Renal cortex interstitium (tissue), 11 donors: ENCODE measurements around the gene COCH. TPM values are rescaled to one million over a fixed set of nuclear protein-coding genes. Genes with fewer than 3 reads are reported as not detected.
"Not testable (repeated sequence)": the region's sequence is repeated elsewhere in the genome, so short reads cannot be mapped to it uniquely, and the experiment has no call there.

Source experiments
- DNase-seq, 11 donors: peaks; one replicate each; pipeline ENCODE4 v3.0.0-alpha.2; 2013; ENCODE audit warnings: low read depth in 9 of 11, low spot score in 4 of 11; ENCODE audit errors: extremely low read depth in 1 of 11
- polyA plus RNA-seq, 3 donors: library from polyadenylated mRNA; unstranded; fragments of 120-200 nt; gene quantifications; one replicate each; pipeline ENCODE4 v1.2.1, GENCODE V29; 2013; ENCODE audit not compliant: insufficient read length in 3 of 3

COCH gene
- polyA plus RNA-seq, 3 donors, result 3.4 to 4.3 (median 4.3) TPM

DNA sequence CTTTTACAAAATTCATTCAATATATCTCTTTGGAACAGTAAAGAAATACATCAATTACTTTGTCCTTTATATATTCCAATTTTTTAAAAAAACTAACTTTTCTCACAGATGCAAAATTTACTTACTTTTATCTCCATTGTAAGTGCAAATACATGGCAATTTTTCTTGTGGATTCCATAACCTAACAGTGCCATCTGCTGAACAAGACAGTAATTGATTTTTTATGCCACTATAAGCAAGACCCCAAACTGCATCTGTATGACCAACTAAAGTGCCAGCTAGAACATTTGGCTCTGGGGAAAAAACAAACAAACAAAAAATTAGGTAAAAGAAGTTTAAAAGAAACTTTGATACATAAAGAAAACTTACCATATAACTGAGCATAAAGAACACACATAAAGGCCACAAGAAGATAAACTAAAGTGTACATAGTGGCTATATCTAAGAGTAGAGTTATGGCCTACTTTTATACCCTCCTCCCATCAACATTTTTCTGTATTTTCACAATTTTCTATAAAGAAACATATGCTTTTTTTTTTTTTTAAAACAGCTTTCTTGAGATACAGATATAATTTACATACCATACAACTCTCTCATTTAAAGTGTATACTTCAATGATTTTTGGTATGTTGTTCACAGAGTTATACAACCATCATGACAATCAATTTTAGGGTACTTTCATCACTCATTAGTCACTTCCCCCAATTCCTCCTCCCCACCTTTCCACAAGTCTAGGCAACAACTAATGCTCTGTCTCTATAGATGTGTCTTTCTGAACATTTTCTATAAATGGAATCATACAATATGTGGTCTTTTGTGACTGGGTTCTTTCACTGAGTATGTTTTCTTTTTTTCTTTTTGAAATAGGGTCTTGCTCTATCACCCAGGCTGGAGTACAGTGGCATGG lies 32.6 kb downstream of the COCH start:
- DNase-seq, result peak in 6 of 11 donors; percentile 3 to 16 (median 10)

- DNase-seq, result no peak
Measured at GRCh38 chr14:30907659-30908057, 33.3 kb downstream of the COCH start.

DNA sequence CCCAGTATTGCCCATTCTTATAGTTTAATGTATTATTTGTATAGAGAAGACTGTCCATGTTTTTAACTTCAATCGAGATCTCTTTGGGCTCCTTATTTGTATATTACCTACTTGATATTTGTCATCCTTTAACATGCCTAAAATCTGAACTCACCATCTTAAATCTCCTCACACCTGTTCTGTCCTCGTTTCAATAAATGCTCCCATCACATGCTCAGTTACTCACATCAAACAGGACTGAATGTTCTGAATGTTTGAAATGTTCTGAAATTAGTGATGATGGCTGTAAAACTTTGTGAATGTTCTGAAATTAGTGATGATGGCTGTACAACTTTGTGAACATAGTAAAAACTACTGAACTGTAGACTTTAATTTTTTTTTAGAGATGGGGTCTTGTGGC lies 34.5 kb downstream of the COCH start:
- no peak for DNase-seq

DNA sequence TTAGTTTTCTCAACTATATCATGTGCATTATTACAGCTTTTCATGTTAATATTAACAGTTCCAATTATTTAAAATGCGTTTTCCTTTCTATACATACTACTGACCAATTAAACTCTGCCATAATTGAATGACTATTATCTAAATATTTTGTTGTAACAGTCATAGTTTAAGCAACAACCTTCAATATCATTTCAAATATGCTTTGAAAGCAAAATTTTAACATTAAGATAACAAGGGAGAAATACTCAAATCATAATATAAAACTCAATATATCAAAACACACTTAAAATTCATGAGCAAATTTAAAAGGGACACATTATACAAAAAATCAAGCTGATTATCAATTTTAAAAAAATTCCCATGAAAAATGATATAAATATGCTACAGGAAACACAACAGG lies 40.5 kb downstream of the COCH start:
- DNase-seq, result no peak

- no peak for DNase-seq
Measured at GRCh38 chr14:30915596-30915995, 41.2 kb downstream of the COCH start.

GRCh38 chr14:30921305-30921704 lies 46.9 kb downstream of the COCH start:
- no peak for DNase-seq

DNA sequence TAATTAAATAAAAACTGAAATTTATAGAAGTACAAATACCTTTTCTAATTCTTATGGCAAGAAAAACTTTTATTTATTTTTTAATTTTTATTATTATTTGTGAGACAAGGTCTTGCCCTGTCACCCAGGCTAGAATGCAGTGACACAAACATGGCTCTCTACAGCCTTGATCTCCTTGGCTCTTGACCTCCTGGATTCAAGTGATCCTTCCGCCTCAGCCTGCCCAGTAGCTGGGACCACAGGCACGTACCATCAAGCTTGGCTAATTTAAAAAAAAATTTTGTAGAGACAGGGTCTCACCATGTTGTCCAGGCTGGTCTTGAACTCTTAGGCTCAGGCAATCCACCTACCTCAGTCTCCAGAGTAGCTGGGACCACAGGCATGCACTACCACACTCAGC lies 47.4 kb downstream of the COCH start:
- no peak for DNase-seq

- no peak for DNase-seq
Measured at GRCh38 chr14:30925254-30925653, 50.9 kb downstream of the COCH start.

DNA sequence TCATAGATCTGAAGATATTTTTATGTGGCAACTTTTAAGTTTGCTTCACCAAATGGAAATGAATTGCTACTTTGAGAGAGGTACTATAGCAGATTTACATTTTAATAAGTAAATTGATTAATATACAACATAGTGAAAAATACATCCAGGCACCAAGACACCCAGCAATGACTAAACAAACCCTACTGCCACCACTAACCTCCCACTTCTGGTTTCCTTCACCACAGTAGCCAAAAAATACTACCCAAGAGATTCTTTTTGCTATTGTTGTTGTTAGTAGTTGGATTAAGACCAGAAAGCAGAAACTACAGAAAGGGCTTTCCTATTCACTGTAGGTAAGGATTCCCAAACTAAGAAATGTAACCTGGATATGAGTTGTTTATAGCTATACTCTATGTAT lies 54.1 kb downstream of the COCH start:
- DNase-seq, result no peak

DNA sequence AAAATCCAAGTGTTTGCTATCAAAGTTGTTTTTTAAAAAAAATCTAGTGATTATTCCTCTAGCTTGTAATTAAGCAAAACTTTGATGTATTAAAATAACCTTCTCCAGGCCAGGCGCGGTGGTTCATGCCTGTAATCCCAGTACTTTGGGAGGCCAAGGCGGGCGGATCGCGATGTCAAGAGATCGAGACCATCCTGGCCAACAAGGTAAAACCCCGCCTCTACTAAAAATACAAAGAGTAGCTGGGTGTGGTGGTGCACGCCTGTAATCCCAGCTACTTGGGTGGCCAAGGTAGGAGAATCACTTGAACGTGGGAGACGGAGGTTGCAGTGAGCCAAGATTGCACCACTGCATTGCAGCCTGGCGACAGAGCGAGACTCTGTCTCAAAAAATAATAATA lies 59.6 kb downstream of the COCH start:
- DNase-seq, result not testable (repeated sequence)

- DNase-seq, result no peak
Measured at GRCh38 chr14:30935445-30935844, 61.1 kb downstream of the COCH start.

DNA sequence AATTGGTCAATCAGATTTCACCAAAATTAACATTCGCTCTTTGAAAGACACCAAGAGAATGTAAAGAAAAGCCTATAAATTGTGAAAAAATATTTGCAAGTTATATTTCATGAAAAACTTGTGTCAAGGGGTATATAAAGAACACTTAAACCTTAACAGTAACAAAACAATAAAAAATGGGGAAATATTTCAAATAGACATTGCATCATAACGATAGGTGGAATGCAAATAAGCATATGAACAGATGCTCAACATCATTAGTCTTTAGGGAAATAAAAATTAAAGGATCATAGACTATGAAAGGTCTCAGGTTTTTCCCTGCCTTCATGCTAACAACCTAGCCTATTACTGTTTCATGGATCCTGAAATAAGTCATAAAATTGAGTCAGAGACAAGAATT lies 64.3 kb downstream of the COCH start:
- DNase-seq, result no peak

Other genes with a start within 250 kb of the COCH start
- gene AP4S1, start 151.1 kb downstream of the COCH start, polyA plus RNA-seq, result 10 to 100 TPM; 15.9 to 20.2 (median 19.0) TPM
- gene STRN3, start 151.8 kb downstream of the COCH start, polyA plus RNA-seq, result 10 to 100 TPM; 43.7 to 52.7 (median 45.6) TPM